Breast epithelium (tissue), 3 donors: ENCODE data around the gene FCF1.

ENCODE experiments used
- POLR2A ChIP-seq: fragments of 450-650 bp; IDR thresholded peaks from one replicate; pipeline ENCODE4 v1.6.1; 2016; ENCODE audit warnings: antibody characterized with exemption, mild to moderate bottlenecking, moderate library complexity
- POLR2AphosphoS5 ChIP-seq, 3 donors: sonication (generic); formaldehyde crosslinking; IDR thresholded peaks; one replicate each; pipeline ENCODE4 v1.6.1; 2017; ENCODE audit warnings: antibody characterized with exemption in 3 of 3
- TF ChIP-seq, protein P1 (sequence below), 3 donors: fragments of 450-650 bp; IDR thresholded peaks; one replicate each; pipeline ENCODE4 v1.5.1; 2016 to 2017; ENCODE audit warnings: antibody characterized with exemption in 3 of 3, mild to moderate bottlenecking in 3 of 3, moderate library complexity in 3 of 3

DNA sequence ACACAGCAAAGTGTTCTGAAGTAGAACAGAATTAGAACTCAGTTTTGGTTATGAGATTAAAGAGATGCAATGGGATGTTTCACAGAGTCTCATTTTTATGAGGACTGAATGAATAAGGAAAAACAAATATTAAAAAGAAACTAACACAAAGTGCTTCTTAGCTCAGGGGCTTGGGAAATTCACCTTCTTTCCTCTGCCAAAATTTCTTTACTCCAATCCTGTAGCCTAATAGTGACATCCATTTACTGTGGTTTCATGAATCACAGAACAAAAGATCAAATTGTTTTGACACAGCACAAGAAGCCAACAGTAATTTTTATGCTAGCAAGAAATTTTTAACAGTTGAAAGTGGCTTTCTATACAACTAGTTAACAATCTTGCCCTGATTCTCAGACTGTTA lies 37.7 kb upstream of the FCF1 start:
- TF ChIP-seq, protein P1, sequence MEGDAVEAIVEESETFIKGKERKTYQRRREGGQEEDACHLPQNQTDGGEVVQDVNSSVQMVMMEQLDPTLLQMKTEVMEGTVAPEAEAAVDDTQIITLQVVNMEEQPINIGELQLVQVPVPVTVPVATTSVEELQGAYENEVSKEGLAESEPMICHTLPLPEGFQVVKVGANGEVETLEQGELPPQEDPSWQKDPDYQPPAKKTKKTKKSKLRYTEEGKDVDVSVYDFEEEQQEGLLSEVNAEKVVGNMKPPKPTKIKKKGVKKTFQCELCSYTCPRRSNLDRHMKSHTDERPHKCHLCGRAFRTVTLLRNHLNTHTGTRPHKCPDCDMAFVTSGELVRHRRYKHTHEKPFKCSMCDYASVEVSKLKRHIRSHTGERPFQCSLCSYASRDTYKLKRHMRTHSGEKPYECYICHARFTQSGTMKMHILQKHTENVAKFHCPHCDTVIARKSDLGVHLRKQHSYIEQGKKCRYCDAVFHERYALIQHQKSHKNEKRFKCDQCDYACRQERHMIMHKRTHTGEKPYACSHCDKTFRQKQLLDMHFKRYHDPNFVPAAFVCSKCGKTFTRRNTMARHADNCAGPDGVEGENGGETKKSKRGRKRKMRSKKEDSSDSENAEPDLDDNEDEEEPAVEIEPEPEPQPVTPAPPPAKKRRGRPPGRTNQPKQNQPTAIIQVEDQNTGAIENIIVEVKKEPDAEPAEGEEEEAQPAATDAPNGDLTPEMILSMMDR (IDR thresholded peaks at IDR 0.05), result no peak
- no peak for TF ChIP-seq POLR2AphosphoS5 (IDR thresholded peaks at IDR 0.05)
- no peak for TF ChIP-seq POLR2A
